OCI-LY3 (cell line): ENCODE data around the gene KLK2.

Source experiments
- CTCF ChIP-seq: fragments of 200-600, 300-600 bp; sonication (generic); IDR thresholded peaks from 2 replicates; pipeline ENCODE4 v1.5.1; 2014; ENCODE audit warnings: antibody characterized with exemption, low read length, low read depth
- EZH2phosphoT487 ChIP-seq: fragments of 200-600 bp; shearing (Covaris generic); IDR thresholded peaks from 2 replicates; pipeline ENCODE4 v1.6.1; 2018; ENCODE audit warnings: antibody characterized with exemption, mixed run types, low read depth

GRCh38 chr19:50861010-50861409, 12.2 kb upstream of the KLK2 start:
- TF ChIP-seq CTCF (no peak), EZH2phosphoT487 (no peak)
